Tibial nerve (tissue), 4 donors: ENCODE data around the gene NME5.

Experiments
- EP300 ChIP-seq, 2 donors: sonication (generic); formaldehyde crosslinking; IDR thresholded peaks; one replicate each; pipeline ENCODE4 v1.6.1; 2017; ENCODE audit warnings: antibody characterized with exemption in 2 of 2, mild to moderate bottlenecking in 1 of 2
- POLR2A ChIP-seq, 2 donors: fragments of 450-650 bp; IDR thresholded peaks; one replicate each; pipeline ENCODE4 v1.6.1; 2017; ENCODE audit warnings: antibody characterized with exemption in 2 of 2, mild to moderate bottlenecking in 2 of 2, moderate library complexity in 2 of 2
- TF ChIP-seq, protein P1 (sequence below), 5 experiments: fragments of 200-600 bp in 3 of 5; fragments of 450-650 bp in 2 of 5; sonication (generic) in 3 of 5; IDR thresholded peaks; one replicate each; pipeline ENCODE4 v1.5.1; 2016 to 2019; ENCODE audit warnings: antibody characterized with exemption in 5 of 5, mild to moderate bottlenecking in 3 of 5, moderate library complexity in 2 of 5

- TF ChIP-seq, protein P1, sequence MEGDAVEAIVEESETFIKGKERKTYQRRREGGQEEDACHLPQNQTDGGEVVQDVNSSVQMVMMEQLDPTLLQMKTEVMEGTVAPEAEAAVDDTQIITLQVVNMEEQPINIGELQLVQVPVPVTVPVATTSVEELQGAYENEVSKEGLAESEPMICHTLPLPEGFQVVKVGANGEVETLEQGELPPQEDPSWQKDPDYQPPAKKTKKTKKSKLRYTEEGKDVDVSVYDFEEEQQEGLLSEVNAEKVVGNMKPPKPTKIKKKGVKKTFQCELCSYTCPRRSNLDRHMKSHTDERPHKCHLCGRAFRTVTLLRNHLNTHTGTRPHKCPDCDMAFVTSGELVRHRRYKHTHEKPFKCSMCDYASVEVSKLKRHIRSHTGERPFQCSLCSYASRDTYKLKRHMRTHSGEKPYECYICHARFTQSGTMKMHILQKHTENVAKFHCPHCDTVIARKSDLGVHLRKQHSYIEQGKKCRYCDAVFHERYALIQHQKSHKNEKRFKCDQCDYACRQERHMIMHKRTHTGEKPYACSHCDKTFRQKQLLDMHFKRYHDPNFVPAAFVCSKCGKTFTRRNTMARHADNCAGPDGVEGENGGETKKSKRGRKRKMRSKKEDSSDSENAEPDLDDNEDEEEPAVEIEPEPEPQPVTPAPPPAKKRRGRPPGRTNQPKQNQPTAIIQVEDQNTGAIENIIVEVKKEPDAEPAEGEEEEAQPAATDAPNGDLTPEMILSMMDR (IDR thresholded peaks at IDR 0.05): peak; percentile 58 to 67 (median 58)
- TF ChIP-seq POLR2A (IDR thresholded peaks at IDR 0.05) (no peak), EP300 (IDR thresholded peaks at IDR 0.05) (peak in 1 of 2 donors; percentile 14)
Observed at GRCh38 chr5:138068742-138069600, 70.3 kb downstream of the NME5 start.
